SJCRH30 (cell line): ENCODE data around the gene ATIC. TPM values are rescaled to one million over a fixed set of nuclear protein-coding genes. Genes with fewer than 3 reads are reported as not detected.

Source experiments
- DNase-seq, 2 experiments: peaks; one replicate each; pipeline ENCODE4 v3.0.0-alpha.2; 2015 to 2020
- H3K27ac ChIP-seq: fragments of 250-450 bp; sonication (Bioruptor Pico); 2 replicates; pipeline ENCODE4 v1.5.1; 2020; ENCODE audit warnings: mild to moderate bottlenecking, moderate library complexity
- H3K27me3 ChIP-seq: fragments of 250-450 bp; sonication (Bioruptor Pico); 2 replicates; pipeline ENCODE4 v1.5.1; 2020; ENCODE audit warnings: mild to moderate bottlenecking, moderate library complexity
- H3K36me3 ChIP-seq: fragments of 250-450 bp; sonication (Bioruptor Pico); 2 replicates; pipeline ENCODE4 v1.5.1; 2020; ENCODE audit warnings: mild to moderate bottlenecking, moderate library complexity
- H3K4me1 ChIP-seq: fragments of 250-450 bp; sonication (Bioruptor Pico); 2 replicates; pipeline ENCODE4 v1.5.1; 2020; ENCODE audit warnings: mild to moderate bottlenecking, moderate library complexity
- H3K4me3 ChIP-seq: fragments of 250-450 bp; sonication (Bioruptor Pico); 2 replicates; pipeline ENCODE4 v1.5.1; 2020; ENCODE audit warnings: mild to moderate bottlenecking, moderate library complexity
- H3K9me3 ChIP-seq: fragments of 250-450 bp; sonication (Bioruptor Pico); replicated peaks from 2 replicates; pipeline ENCODE4 v1.5.1; 2020; ENCODE audit warnings: mild to moderate bottlenecking, moderate library complexity
- total RNA-seq: library from RNA; depleted of rRNA; stranded (reverse); fragments of >200 nt; shearing (Covaris generic); gene quantifications from 2 replicates; pipeline ENCODE4 v1.2.3, GENCODE V29; 2014

Gene ATIC
- total RNA-seq, 1 experiment from 2014 or later = 50.7 TPM

- Histone ChIP-seq H3K27me3 (no peaks in the 10 kb centered on the region), H3K4me3 (no peak overlapping the region), H3K36me3 (peaks cover 31% of the 10 kb centered on the region), H3K27ac (no peak overlapping the region), H3K9me3 (no peaks in the 10 kb centered on the region), H3K4me1 (no peaks in the 10 kb centered on the region)
- DNase-seq = no peak
Measured at GRCh38 chr2:215360596-215360995, 48.7 kb downstream of the ATIC start.

GRCh38 chr2:215361211-215361875 lies 49.5 kb downstream of the ATIC start:
- no peak overlapping the region for H3K4me3 ChIP-seq
- no peaks in the 10 kb centered on the region for H3K27me3 ChIP-seq
- no peak for DNase-seq
- no peaks in the 10 kb centered on the region for H3K4me1 ChIP-seq
- H3K36me3 ChIP-seq = peaks cover 33% of the 10 kb centered on the region
- H3K27ac ChIP-seq = no peak overlapping the region
- no peaks in the 10 kb centered on the region for H3K9me3 ChIP-seq

GRCh38 chr2:215361876-215362561 lies 50.2 kb downstream of the ATIC start:
- Histone ChIP-seq H3K27ac (no peak overlapping the region), H3K9me3 (no peaks in the 10 kb centered on the region), H3K36me3 (peaks cover 36% of the 10 kb centered on the region), H3K4me3 (no peak overlapping the region), H3K27me3 (no peaks in the 10 kb centered on the region), H3K4me1 (no peaks in the 10 kb centered on the region)
- DNase-seq = no peak

GRCh38 chr2:215362562-215362904 lies 50.7 kb downstream of the ATIC start:
- H3K27ac ChIP-seq = no peak overlapping the region
- DNase-seq = no peak
- H3K4me3 ChIP-seq = no peak overlapping the region
- H3K36me3 ChIP-seq = peaks cover 41% of the 10 kb centered on the region
- no peaks in the 10 kb centered on the region for H3K27me3 ChIP-seq
- H3K9me3 ChIP-seq = no peaks in the 10 kb centered on the region
- H3K4me1 ChIP-seq = no peaks in the 10 kb centered on the region

- no peak overlapping the region for H3K4me3 ChIP-seq
- no peaks in the 10 kb centered on the region for H3K9me3 ChIP-seq
- H3K27me3 ChIP-seq = no peaks in the 10 kb centered on the region
- peaks cover 46% of the 10 kb centered on the region for H3K36me3 ChIP-seq
- no peak for DNase-seq
- no peaks in the 10 kb centered on the region for H3K4me1 ChIP-seq
- no peak overlapping the region for H3K27ac ChIP-seq
Measured at GRCh38 chr2:215363039-215363438, 51.2 kb downstream of the ATIC start.

- no peak for DNase-seq
- H3K4me3 ChIP-seq = no peak overlapping the region
- H3K9me3 ChIP-seq = no peaks in the 10 kb centered on the region
- H3K27me3 ChIP-seq = no peaks in the 10 kb centered on the region
- H3K27ac ChIP-seq = no peak overlapping the region
- H3K4me1 ChIP-seq = no peaks in the 10 kb centered on the region
- peaks cover 52% of the 10 kb centered on the region for H3K36me3 ChIP-seq
Measured at GRCh38 chr2:215363461-215364156, 51.8 kb downstream of the ATIC start.

GRCh38 chr2:215364157-215365155 lies 52.6 kb downstream of the ATIC start:
- peaks cover 56% of the 10 kb centered on the region for H3K36me3 ChIP-seq
- no peaks in the 10 kb centered on the region for H3K4me1 ChIP-seq
- H3K27ac ChIP-seq = no peak overlapping the region
- H3K27me3 ChIP-seq = no peaks in the 10 kb centered on the region
- H3K9me3 ChIP-seq = no peaks in the 10 kb centered on the region
- H3K4me3 ChIP-seq = no peak overlapping the region
- no peak for DNase-seq

- Histone ChIP-seq H3K9me3 (no peaks in the 10 kb centered on the region), H3K4me3 (no peak overlapping the region), H3K27ac (no peak overlapping the region), H3K27me3 (no peaks in the 10 kb centered on the region), H3K4me1 (no peaks in the 10 kb centered on the region), H3K36me3 (peaks cover 56% of the 10 kb centered on the region)
- DNase-seq = no peak
Measured at GRCh38 chr2:215365184-215365658, 53.4 kb downstream of the ATIC start.

GRCh38 chr2:215366440-215367032 lies 54.7 kb downstream of the ATIC start:
- no peak overlapping the region for H3K27ac ChIP-seq
- H3K36me3 ChIP-seq = peaks cover 52% of the 10 kb centered on the region
- H3K27me3 ChIP-seq = no peaks in the 10 kb centered on the region
- no peaks in the 10 kb centered on the region for H3K4me1 ChIP-seq
- H3K9me3 ChIP-seq = no peaks in the 10 kb centered on the region
- H3K4me3 ChIP-seq = no peak overlapping the region
- no peak for DNase-seq

GRCh38 chr2:215367662-215368492 lies 56.0 kb downstream of the ATIC start:
- no peaks in the 10 kb centered on the region for H3K4me1 ChIP-seq
- H3K9me3 ChIP-seq = no peaks in the 10 kb centered on the region
- H3K36me3 ChIP-seq = peaks cover 55% of the 10 kb centered on the region
- no peak for DNase-seq
- no peaks in the 10 kb centered on the region for H3K27me3 ChIP-seq
- H3K4me3 ChIP-seq = no peak overlapping the region
- H3K27ac ChIP-seq = no peak overlapping the region

GRCh38 chr2:215368493-215368809 lies 56.6 kb downstream of the ATIC start:
- no peaks in the 10 kb centered on the region for H3K4me1 ChIP-seq
- no peak overlapping the region for H3K4me3 ChIP-seq
- peaks cover 51% of the 10 kb centered on the region for H3K36me3 ChIP-seq
- H3K27me3 ChIP-seq = no peaks in the 10 kb centered on the region
- no peak for DNase-seq
- H3K9me3 ChIP-seq = no peaks in the 10 kb centered on the region
- no peak overlapping the region for H3K27ac ChIP-seq

- H3K9me3 ChIP-seq = no peaks in the 10 kb centered on the region
- DNase-seq = no peak
- no peak overlapping the region for H3K27ac ChIP-seq
- peaks cover 49% of the 10 kb centered on the region for H3K36me3 ChIP-seq
- no peaks in the 10 kb centered on the region for H3K4me1 ChIP-seq
- H3K27me3 ChIP-seq = no peaks in the 10 kb centered on the region
- no peak overlapping the region for H3K4me3 ChIP-seq
Measured at GRCh38 chr2:215369181-215369760, 57.4 kb downstream of the ATIC start.
